NB4 (cell line): Measurements from ENCODE around the gene TXLNB.

Experiments
- DNase-seq: peaks from one replicate; pipeline ENCODE4 v3.0.0; 2010; ENCODE audit warnings: low read depth
- H3K4me3 ChIP-seq: one replicate; pipeline ENCODE4 v1.5.1; 2011; ENCODE audit warnings: mild to moderate bottlenecking, low read depth, low read length, moderate library complexity
- CTCF ChIP-seq: IDR thresholded peaks from one replicate; pipeline ENCODE4 v1.5.1; 2012; ENCODE audit warnings: low read depth, low read length
- MAX ChIP-seq: IDR thresholded peaks from 2 replicates; pipeline ENCODE4 v1.6.1; 2011; ENCODE audit warnings: low read depth, low read length
- MYC ChIP-seq: IDR thresholded peaks from 2 replicates; pipeline ENCODE4 v1.6.1; 2011; ENCODE audit warnings: low read depth, low read length
- POLR2A ChIP-seq: IDR thresholded peaks from 2 replicates; pipeline ENCODE4 v1.6.1; 2011; ENCODE audit warnings: mild to moderate bottlenecking; ENCODE audit not compliant: insufficient read length; ENCODE audit errors: extremely low read depth

The TXLNB gene

GRCh38 chr6:139327038-139327437 lies 35.2 kb upstream of the TXLNB start:
- TF ChIP-seq CTCF, result no peak
- TF ChIP-seq MAX, result no peak
- TF ChIP-seq MYC, result no peak
- no peak for TF ChIP-seq POLR2A
- H3K4me3 ChIP-seq, result no peak overlapping the region
- no peak for DNase-seq

GRCh38 chr6:139325686-139326085 lies 33.9 kb upstream of the TXLNB start:
- H3K4me3 ChIP-seq, result no peak overlapping the region
- peak; percentile 52 for DNase-seq
- TF ChIP-seq MAX (no peak), POLR2A (no peak), MYC (no peak), CTCF (no peak)

GRCh38 chr6:139325125-139325524 lies 33.3 kb upstream of the TXLNB start:
- DNase-seq, result peak; percentile 76
- TF ChIP-seq MAX (0 out of 2 replicates have a peak, but pooled peaks have one; percentile 15), POLR2A (no peak)
- no peak overlapping the region for H3K4me3 ChIP-seq

GRCh38 chr6:139324301-139324555 lies 32.4 kb upstream of the TXLNB start:
- TF ChIP-seq CTCF, result no peak
- TF ChIP-seq POLR2A, result no peak
- TF ChIP-seq MYC, result no peak
- TF ChIP-seq MAX, result no peak
- peak overlapping the region; percentile 29 for H3K4me3 ChIP-seq
- no peak for DNase-seq

GRCh38 chr6:139323511-139324300 lies 31.9 kb upstream of the TXLNB start:
- H3K4me3 ChIP-seq, result peak overlapping the region; percentile 29
- DNase-seq, result peak; percentile 97
- TF ChIP-seq CTCF, result no peak
- TF ChIP-seq POLR2A, result no peak
- TF ChIP-seq MYC, result peak; percentile 95
- TF ChIP-seq MAX, result peak; percentile 98

- DNase-seq, result no peak
- TF ChIP-seq MAX, result no peak
- no peak for TF ChIP-seq MYC
- TF ChIP-seq CTCF, result no peak
- TF ChIP-seq POLR2A, result no peak
- H3K4me3 ChIP-seq, result no peak overlapping the region
Measured at GRCh38 chr6:139320081-139320480, 28.3 kb upstream of the TXLNB start.
